ENCODE data around the gene ARHGAP4. TPM values are rescaled to one million over a fixed set of nuclear protein-coding genes. Genes with fewer than 3 reads are reported as not detected.

The ARHGAP4 gene
- total and polyA plus RNA-seq, 3 donors from 2014 or later = 25.6 to 41.3 (median 34.6) TPM

GRCh38 chrX:153871451-153871850 lies 54.6 kb downstream of the ARHGAP4 start:
- Histone ChIP-seq H3K4me1 (no peaks in the 10 kb centered on the region), H3K9me3 (no peaks in the 10 kb centered on the region), H3K4me3 (no peak overlapping the region), H3K27me3 (no peaks in the 10 kb centered on the region), H3K27ac (no peak overlapping the region), H3K36me3 (ENCODE audit: low read depth, missing control alignments) (no peaks in the 10 kb centered on the region)
- intact Hi-C loops (cut with DNase I; ENCODE audit: low total_unique reads) = no loop called here
- 43 to 50% methylated on average over 5 of the region's 6 CpGs for WGBS, 2 donors
- DNase-seq = no peak
- TF ChIP-seq CTCF (IDR thresholded peaks at IDR 0.05) = no peak
- TF ChIP-seq POLR2A (IDR thresholded peaks at IDR 0.05) = no peak

- Histone ChIP-seq H3K36me3 (ENCODE audit: low read depth, missing control alignments) (no peaks in the 10 kb centered on the region), H3K4me1 (no peaks in the 10 kb centered on the region), H3K27me3 (no peaks in the 10 kb centered on the region), H3K4me3 (no peak overlapping the region), H3K9me3 (no peaks in the 10 kb centered on the region), H3K27ac (no peak overlapping the region)
- WGBS, 2 donors = 72% methylated on average over 16 of the region's 21 CpGs; no CpG with 5 or more reads in 1 of the 2 donors
- intact Hi-C loops (cut with DNase I; ENCODE audit: low total_unique reads) = no loop called here
- no peak for DNase-seq
- TF ChIP-seq POLR2A (IDR thresholded peaks at IDR 0.05) (no peak), CTCF (IDR thresholded peaks at IDR 0.05) (no peak)
These were observed 55.2 kb downstream of the ARHGAP4 start for GRCh38 chrX:153870791-153871360.

- no peak for DNase-seq
These were observed 55.8 kb downstream of the ARHGAP4 start for GRCh38 chrX:153870288-153870690.

GRCh38 chrX:153869473-153870287 lies 56.4 kb downstream of the ARHGAP4 start:
- no peak for TF ChIP-seq CTCF (IDR thresholded peaks at IDR 0.05)
- no peak for TF ChIP-seq POLR2A (IDR thresholded peaks at IDR 0.05)
- no peaks in the 10 kb centered on the region for H3K9me3 ChIP-seq
- DNase-seq = no peak
- no peak overlapping the region for H3K27ac ChIP-seq
- no peaks in the 10 kb centered on the region for H3K4me1 ChIP-seq
- 92% methylated on average over 29 of the region's 31 CpGs; no CpG with 5 or more reads in 1 of the 2 donors for WGBS, 2 donors
- intact Hi-C loops (cut with DNase I; ENCODE audit: low total_unique reads) = no loop called here
- no peaks in the 10 kb centered on the region for H3K27me3 ChIP-seq
- H3K4me3 ChIP-seq = no peak overlapping the region
- no peaks in the 10 kb centered on the region for H3K36me3 ChIP-seq (ENCODE audit: low read depth, missing control alignments)

More at GRCh38 chrX:153870288-153870690, 55.8 kb downstream of the ARHGAP4 start:
- H3K4me1 ChIP-seq = no peaks in the 10 kb centered on the region
- no peak overlapping the region for H3K4me3 ChIP-seq
- intact Hi-C loops (cut with DNase I; ENCODE audit: low total_unique reads) = no loop called here
- H3K9me3 ChIP-seq = no peaks in the 10 kb centered on the region
- H3K27ac ChIP-seq = no peak overlapping the region
- no peaks in the 10 kb centered on the region for H3K36me3 ChIP-seq (ENCODE audit: low read depth, missing control alignments)
- 79 to 95% methylated on average over 3 to 4 of the region's 11 CpGs for WGBS, 2 donors
- no peaks in the 10 kb centered on the region for H3K27me3 ChIP-seq
- TF ChIP-seq POLR2A (IDR thresholded peaks at IDR 0.05) (no peak), CTCF (IDR thresholded peaks at IDR 0.05) (no peak)

Measured in testis (tissue), 3 donors.